HEK293T (cell line): ENCODE data around the gene NUBPL.
"Not testable (repeated sequence)": the region's sequence is repeated elsewhere in the genome, so short reads cannot be mapped to it uniquely, and the experiment has no call there.

ENCODE experiments used
- ARNT ChIP-seq: fragments of 450-650 bp; IDR thresholded peaks from 2 replicates; pipeline ENCODE4 v1.6.1; 2017; ENCODE audit warnings: mild to moderate bottlenecking
- ELF4 ChIP-seq: fragments of 450-650 bp; IDR thresholded peaks from 2 replicates; pipeline ENCODE4 v1.6.1; 2017; ENCODE audit warnings: antibody characterized with exemption
- FOXA1 ChIP-seq: fragments of 450-650 bp; IDR thresholded peaks from 2 replicates; pipeline ENCODE4 v1.6.1; 2016; ENCODE audit warnings: mild to moderate bottlenecking
- FOXK2 ChIP-seq: fragments of 450-650 bp; IDR thresholded peaks from 2 replicates; pipeline ENCODE4 v1.6.1; 2016; ENCODE audit warnings: mild to moderate bottlenecking
- PKNOX1 ChIP-seq: fragments of 450-650 bp; IDR thresholded peaks from 2 replicates; pipeline ENCODE4 v1.6.1; 2016
- SP1 ChIP-seq: fragments of 450-650 bp; IDR thresholded peaks from 2 replicates; pipeline ENCODE4 v1.6.1; 2017
- TARDBP ChIP-seq: fragments of 450-650 bp; IDR thresholded peaks from 2 replicates; pipeline ENCODE4 v1.6.1; 2016

GRCh38 chr14:31652900-31653299 is 91.7 kb downstream of the NUBPL start:
- not testable (repeated sequence) for TF ChIP-seq FOXK2, ARNT, SP1, ELF4, FOXA1, PKNOX1, TARDBP
